IPS-15b (cell line): ENCODE data around the gene CTIF.
"Not testable (repeated sequence)": the region's sequence is repeated elsewhere in the genome, so short reads cannot be mapped to it uniquely, and the experiment has no call there.

Source experiments
- H3K27me3 ChIP-seq: one replicate; pipeline ENCODE4 v1.6.1; 2013; ENCODE audit warnings: low read length; ENCODE audit not compliant: control insufficient read depth, insufficient read depth
- H3K36me3 ChIP-seq: one replicate; pipeline ENCODE4 v1.6.1; 2013; ENCODE audit warnings: low read length; ENCODE audit not compliant: control insufficient read depth, insufficient read depth
- H3K4me1 ChIP-seq: one replicate; pipeline ENCODE4 v1.6.1; 2013; ENCODE audit warnings: mild to moderate bottlenecking, low read length; ENCODE audit not compliant: control insufficient read depth, insufficient read depth
- H3K4me3 ChIP-seq: one replicate; pipeline ENCODE4 v1.5.1; 2013; ENCODE audit warnings: low read depth, low read length
- H3K9ac ChIP-seq: one replicate; pipeline ENCODE4 v1.6.1; 2013; ENCODE audit warnings: low read depth, mild to moderate bottlenecking, low read length
- H3K9me3 ChIP-seq: one replicate; pipeline ENCODE4 v1.6.1; 2013; ENCODE audit warnings: mild to moderate bottlenecking, low read length; ENCODE audit not compliant: control insufficient read depth, insufficient read depth

The CTIF gene

GRCh38 chr18:48802543-48803290 is 263.9 kb downstream of the CTIF start:
- Histone ChIP-seq H3K36me3 (no peaks in the 10 kb centered on the region), H3K27me3 (no peaks in the 10 kb centered on the region), H3K4me3 (no peak overlapping the region), H3K9me3 (no peaks in the 10 kb centered on the region), H3K9ac (no peak overlapping the region), H3K4me1 (no peaks in the 10 kb centered on the region)

DNA sequence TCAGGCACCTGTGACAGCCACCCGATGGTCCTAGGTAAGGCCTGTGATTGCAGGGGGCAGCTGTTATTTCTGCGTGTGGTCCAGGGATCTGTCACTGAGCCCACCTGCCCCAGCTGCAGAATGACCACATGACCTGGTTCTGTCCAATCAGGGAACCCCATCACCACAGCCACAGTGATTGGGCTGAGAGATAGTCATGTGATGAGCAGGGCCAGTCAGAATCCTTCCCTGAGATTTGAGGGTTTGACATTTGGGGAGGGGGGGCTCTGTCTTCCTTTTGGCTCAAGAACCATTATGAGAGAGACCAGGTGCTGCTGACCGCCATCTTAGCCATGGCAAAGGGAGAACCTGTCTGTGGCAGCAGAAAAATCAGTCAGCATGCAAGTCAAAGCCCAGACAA is 264.7 kb downstream of the CTIF start:
- no peaks in the 10 kb centered on the region for H3K36me3 ChIP-seq
- no peak overlapping the region for H3K9ac ChIP-seq
- no peaks in the 10 kb centered on the region for H3K9me3 ChIP-seq
- H3K4me3 ChIP-seq, result no peak overlapping the region
- H3K4me1 ChIP-seq, result no peaks in the 10 kb centered on the region
- H3K27me3 ChIP-seq, result no peaks in the 10 kb centered on the region

GRCh38 chr18:48803951-48804855 is 265.4 kb downstream of the CTIF start:
- Histone ChIP-seq H3K4me3 (no peak overlapping the region), H3K4me1 (no peaks in the 10 kb centered on the region), H3K9ac (no peak overlapping the region), H3K9me3 (no peaks in the 10 kb centered on the region), H3K36me3 (no peaks in the 10 kb centered on the region), H3K27me3 (no peaks in the 10 kb centered on the region)

DNA sequence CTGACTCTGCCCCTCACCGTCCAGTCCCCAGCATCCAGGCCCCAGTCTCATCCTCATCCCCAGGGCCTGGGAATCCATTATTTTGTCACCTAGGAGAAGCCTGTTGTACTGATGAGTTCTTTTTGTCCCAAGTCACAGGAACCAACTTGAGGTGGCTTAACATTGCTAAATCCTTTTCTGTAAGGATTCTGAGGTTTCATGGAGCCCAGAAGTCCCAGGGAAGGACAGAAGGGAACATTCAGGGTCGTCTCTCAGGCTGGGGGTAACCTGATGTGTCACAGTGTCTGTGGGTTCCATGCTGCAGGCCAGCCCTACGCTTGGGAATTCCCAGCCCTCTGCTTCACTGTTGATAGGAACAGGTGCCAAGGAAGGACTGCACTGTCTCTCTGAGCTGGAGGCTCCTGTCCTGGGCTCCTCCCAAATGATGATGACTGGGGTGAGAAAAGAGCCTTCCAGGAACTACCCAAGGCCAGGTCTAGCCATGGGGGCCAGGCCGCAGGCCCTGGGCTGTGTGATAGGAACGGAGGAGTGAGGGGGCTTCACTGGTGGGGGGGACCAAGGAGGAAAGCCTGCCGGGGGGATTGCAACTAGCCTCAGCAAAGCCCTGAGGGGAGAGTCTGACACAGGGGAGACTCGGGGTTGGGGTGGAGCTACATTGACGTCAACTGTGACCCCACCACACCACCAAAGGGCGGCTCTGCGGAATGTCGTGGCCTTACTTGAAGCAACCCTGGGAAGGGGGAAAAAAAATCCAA is 266.2 kb downstream of the CTIF start:
- Histone ChIP-seq H3K9me3 (no peaks in the 10 kb centered on the region), H3K4me1 (no peaks in the 10 kb centered on the region), H3K9ac (no peak overlapping the region)

DNA sequence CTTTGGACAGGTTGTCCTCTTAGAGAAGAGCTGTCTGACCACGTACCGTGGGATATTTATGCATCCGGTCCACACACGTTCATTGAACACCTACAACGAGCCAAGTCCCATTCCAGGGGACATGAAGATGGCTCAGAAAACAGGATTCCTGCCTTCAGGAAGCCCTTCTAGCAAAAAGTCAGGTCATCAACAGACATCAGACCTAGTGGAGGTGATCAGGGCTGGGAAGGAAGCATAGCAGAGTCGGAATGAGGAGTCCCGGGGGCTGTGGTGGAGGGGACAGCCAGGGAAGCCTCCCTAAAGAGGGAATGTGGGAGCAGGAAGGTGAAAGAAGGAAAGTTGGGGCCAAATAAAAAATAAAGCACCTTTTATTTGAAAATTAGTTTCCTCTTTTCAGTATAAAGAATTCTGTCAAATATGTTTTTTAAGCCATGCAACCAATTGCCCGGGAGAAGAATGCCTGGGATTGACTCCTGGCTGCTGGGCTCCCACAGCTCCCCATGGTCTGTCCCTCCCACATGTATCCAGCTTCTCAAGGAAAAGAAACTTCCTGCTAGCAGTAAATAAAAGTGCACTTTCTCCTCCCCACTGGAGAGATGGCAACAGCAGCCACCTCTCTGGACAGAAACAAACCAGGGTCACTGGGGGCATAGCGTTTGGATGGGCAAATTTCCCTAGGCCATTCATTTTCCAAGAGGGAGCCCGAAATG is 267.1 kb downstream of the CTIF start:
- Histone ChIP-seq H3K36me3 (no peaks in the 10 kb centered on the region), H3K9ac (no peak overlapping the region), H3K4me1 (no peaks in the 10 kb centered on the region), H3K27me3 (no peaks in the 10 kb centered on the region), H3K4me3 (no peak overlapping the region), H3K9me3 (no peaks in the 10 kb centered on the region)

More for the DNA sequence above, 266.2 kb downstream of the CTIF start:
- no peak overlapping the region for H3K4me3 ChIP-seq
- H3K36me3 ChIP-seq, result no peaks in the 10 kb centered on the region
- H3K27me3 ChIP-seq, result no peaks in the 10 kb centered on the region

DNA sequence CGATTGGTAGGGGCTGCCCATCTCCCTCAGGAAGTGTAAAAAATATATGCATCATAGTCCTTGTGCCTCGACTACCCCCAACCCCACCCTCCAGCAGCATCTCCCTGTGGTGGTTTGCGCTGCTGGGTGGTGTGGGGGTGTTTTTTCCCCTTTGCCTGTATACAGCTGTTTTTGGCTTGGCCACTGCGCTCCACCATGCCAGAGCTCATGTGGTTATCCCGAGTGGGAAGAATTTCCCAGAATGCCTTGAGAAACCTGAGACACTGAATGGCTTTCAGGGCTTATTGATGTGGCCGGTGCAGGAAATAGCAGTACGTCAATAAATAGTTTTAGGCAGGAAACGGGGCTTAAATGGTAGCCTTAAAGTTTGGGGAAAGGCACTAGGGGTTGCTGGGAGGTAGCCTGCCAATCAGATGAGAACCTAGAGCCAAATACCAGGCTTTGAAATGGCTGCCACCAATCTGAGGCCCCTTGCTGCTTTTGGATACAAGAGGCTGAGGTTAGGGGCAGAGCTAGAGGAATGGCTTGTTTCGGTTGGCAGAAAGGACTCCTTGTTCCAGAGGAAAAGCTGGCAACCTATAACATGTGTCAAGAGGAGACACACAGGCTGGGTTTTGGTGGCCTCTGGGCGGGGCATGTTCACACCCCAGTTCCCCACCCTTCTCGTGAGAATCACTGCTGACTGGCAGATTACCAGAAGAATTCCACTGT is 267.9 kb downstream of the CTIF start:
- Histone ChIP-seq H3K36me3 (no peaks in the 10 kb centered on the region), H3K4me1 (no peaks in the 10 kb centered on the region), H3K4me3 (no peak overlapping the region), H3K27me3 (no peaks in the 10 kb centered on the region), H3K9me3 (no peaks in the 10 kb centered on the region), H3K9ac (no peak overlapping the region)

GRCh38 chr18:48808476-48808875 is 269.6 kb downstream of the CTIF start:
- Histone ChIP-seq H3K27me3 (no peaks in the 10 kb centered on the region), H3K4me1 (no peaks in the 10 kb centered on the region), H3K4me3 (no peak overlapping the region), H3K36me3 (no peaks in the 10 kb centered on the region), H3K9ac (no peak overlapping the region), H3K9me3 (no peaks in the 10 kb centered on the region)

DNA sequence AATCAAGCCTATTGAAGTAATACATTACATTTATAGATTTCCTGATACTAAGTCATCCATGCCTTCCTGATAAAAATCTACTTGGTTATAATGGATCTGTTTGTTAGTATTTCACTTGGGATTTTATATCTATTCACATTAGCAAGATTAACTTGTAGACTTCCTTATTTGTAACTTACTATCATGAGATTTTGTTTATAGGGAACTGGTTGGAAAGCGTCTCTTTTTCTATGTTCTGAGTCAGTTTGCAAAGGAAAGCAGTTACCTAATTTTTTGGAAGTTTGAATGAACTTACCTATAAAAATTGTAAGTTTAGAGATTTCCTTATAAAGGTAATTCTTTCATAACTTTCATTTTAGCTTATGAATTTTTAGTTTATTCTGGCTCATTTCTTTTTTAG is 270.5 kb downstream of the CTIF start:
- H3K36me3 ChIP-seq, result no peaks in the 10 kb centered on the region
- H3K9me3 ChIP-seq, result no peaks in the 10 kb centered on the region
- H3K27me3 ChIP-seq, result no peaks in the 10 kb centered on the region
- no peak overlapping the region for H3K9ac ChIP-seq
- no peaks in the 10 kb centered on the region for H3K4me1 ChIP-seq
- H3K4me3 ChIP-seq, result no peak overlapping the region

- Histone ChIP-seq H3K4me1 (no peaks in the 10 kb centered on the region), H3K36me3 (no peaks in the 10 kb centered on the region), H3K9me3 (no peaks in the 10 kb centered on the region), H3K4me3 (no peak overlapping the region), H3K27me3 (no peaks in the 10 kb centered on the region), H3K9ac (no peak overlapping the region)
Observed at GRCh38 chr18:48810805-48811204, 272.0 kb downstream of the CTIF start.

DNA sequence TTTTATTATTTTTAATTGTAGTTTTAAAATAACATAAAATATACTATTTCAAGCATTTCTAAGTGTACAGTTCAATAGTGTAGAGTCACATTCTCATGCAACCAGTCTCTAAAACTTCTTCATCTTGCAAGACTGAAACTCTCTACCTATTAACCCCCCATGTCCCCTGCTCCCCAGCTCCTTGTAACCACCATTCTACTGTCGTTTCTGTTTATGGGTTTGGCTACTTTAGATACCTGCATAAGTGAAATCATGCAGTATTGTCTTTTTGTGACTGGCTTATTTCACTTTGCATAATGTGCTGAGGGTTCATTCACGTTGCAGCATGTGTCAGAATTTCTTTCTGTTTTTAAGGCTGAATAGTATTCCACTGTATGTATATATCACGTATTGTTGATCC is 272.6 kb downstream of the CTIF start:
- Histone ChIP-seq H3K9ac (no peak overlapping the region), H3K27me3 (no peaks in the 10 kb centered on the region), H3K4me3 (no peak overlapping the region), H3K36me3 (no peaks in the 10 kb centered on the region), H3K4me1 (no peaks in the 10 kb centered on the region), H3K9me3 (no peaks in the 10 kb centered on the region)

DNA sequence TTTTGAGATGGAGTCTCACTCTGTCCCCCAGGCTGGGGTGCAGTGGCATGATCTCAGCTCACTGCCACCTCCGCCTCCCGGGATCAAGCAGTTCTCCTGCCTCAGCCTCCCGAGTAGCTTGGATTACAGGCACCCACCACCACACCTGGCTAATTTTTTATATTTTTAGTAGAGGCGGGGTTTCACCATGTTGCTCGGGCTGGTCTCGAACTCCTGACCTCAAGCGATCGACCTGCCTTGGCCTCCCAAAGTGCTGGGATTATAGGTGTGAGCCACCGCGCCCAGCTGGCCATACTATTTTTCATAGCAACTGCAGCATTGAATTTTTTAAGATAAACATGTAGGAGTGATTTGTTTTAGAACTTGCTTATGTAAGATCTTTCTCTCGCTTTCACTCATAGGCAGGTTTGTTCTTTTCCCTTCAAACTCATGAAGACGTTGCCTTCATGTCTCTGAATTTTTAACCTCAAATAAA is 273.2 kb downstream of the CTIF start:
- H3K9me3 ChIP-seq, H3K36me3 ChIP-seq, H3K4me3 ChIP-seq, H3K27me3 ChIP-seq, H3K4me1 ChIP-seq, H3K9ac ChIP-seq: not testable (repeated sequence)
